HG03135 (cell line): ENCODE results near the gene RAD21L1.
"Not testable (repeated sequence)": the region's sequence is repeated elsewhere in the genome, so short reads cannot be mapped to it uniquely, and the experiment has no call there.

ENCODE experiments used
- ATAC-seq: cut with Tn5 transposase; IDR thresholded peaks from one replicate; pipeline ENCODE4 v1.9.1; 2021; ENCODE audit warnings: mild to moderate bottlenecking, moderate library complexity; ENCODE audit not compliant: unreplicated experiment

The RAD21L1 gene

GRCh38 chr20:1224205-1224890, 1.5 kb upstream of the RAD21L1 start:
- no peak for ATAC-seq

GRCh38 chr20:1225263-1225782, 521 bp upstream of the RAD21L1 start:
- no peak for ATAC-seq

GRCh38 chr20:1229541-1229940, 3.7 kb downstream of the RAD21L1 start:
- no peak for ATAC-seq

- ATAC-seq = no peak
These were observed 6.7 kb downstream of the RAD21L1 start for GRCh38 chr20:1232286-1233111.

GRCh38 chr20:1240549-1240948, 14.7 kb downstream of the RAD21L1 start:
- ATAC-seq = no peak

- no peak for ATAC-seq
These were observed 15.6 kb downstream of the RAD21L1 start for GRCh38 chr20:1241456-1241855.

- no peak for ATAC-seq
These were observed 16.3 kb downstream of the RAD21L1 start for GRCh38 chr20:1242099-1242498.

GRCh38 chr20:1242530-1242929, 16.7 kb downstream of the RAD21L1 start:
- no peak for ATAC-seq

- no peak for ATAC-seq
These were observed 19.7 kb downstream of the RAD21L1 start for GRCh38 chr20:1245578-1245977.

GRCh38 chr20:1247689-1248088, 21.8 kb downstream of the RAD21L1 start:
- no peak for ATAC-seq

- ATAC-seq = not testable (repeated sequence)
These were observed 24.4 kb downstream of the RAD21L1 start for GRCh38 chr20:1250282-1250681.

- no peak for ATAC-seq
These were observed 26.6 kb downstream of the RAD21L1 start for GRCh38 chr20:1252416-1252815.

GRCh38 chr20:1254254-1254653, 28.4 kb downstream of the RAD21L1 start:
- no peak for ATAC-seq

- no peak for ATAC-seq
These were observed 29.8 kb downstream of the RAD21L1 start for GRCh38 chr20:1255675-1256074.

GRCh38 chr20:1263853-1264252, 38.0 kb downstream of the RAD21L1 start:
- ATAC-seq = no peak

- no peak for ATAC-seq
These were observed 38.9 kb downstream of the RAD21L1 start for GRCh38 chr20:1264727-1265126.

GRCh38 chr20:1265226-1265915, 39.5 kb downstream of the RAD21L1 start:
- ATAC-seq = no peak

GRCh38 chr20:1265916-1266166, 40.0 kb downstream of the RAD21L1 start:
- ATAC-seq = no peak

GRCh38 chr20:1266167-1266973, 40.5 kb downstream of the RAD21L1 start, which contains the start of gene SNPH:
Gene SNPH (plus strand): TSS chr20:1266294. CDS start chr20:1296240, 29,946 bp downstream.
- ATAC-seq = peak; percentile 67

GRCh38 chr20:1267161-1267560, 41.3 kb downstream of the RAD21L1 start:
- no peak for ATAC-seq
